ENCODE measurements around the gene CSF3R. TPM values are rescaled to one million over a fixed set of nuclear protein-coding genes. Genes with fewer than 3 reads are reported as not detected.

Gene CSF3R
- total and polyA plus RNA-seq, 8 donors = 5.7 to 334 (median 10.7) TPM

DNA sequence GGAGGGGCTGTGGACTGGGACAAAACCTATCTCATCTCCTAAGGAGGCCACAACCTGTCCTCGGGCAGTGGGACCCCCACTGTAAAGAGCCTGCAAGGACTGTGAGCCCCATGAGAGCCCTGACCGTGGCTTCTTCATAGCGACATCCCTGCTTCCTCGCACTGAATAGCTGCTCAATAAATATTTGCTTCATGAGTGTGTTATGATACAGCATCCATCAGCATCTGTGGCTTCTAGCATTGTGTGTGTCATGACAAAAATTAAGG lies 40.5 kb upstream of the CSF3R start:
- Histone ChIP-seq H3K27me3 (no peaks in the 10 kb centered on the region), H3K27ac (no peak overlapping the region), H3K4me3 (no peak overlapping the region), H3K4me1 (no peaks in the 10 kb centered on the region), H3K36me3 (no peaks in the 10 kb centered on the region), H3K9me3 (no peaks in the 10 kb centered on the region)
- DNase-seq (no peak), ATAC-seq (no peak)
- TF ChIP-seq, protein P1, sequence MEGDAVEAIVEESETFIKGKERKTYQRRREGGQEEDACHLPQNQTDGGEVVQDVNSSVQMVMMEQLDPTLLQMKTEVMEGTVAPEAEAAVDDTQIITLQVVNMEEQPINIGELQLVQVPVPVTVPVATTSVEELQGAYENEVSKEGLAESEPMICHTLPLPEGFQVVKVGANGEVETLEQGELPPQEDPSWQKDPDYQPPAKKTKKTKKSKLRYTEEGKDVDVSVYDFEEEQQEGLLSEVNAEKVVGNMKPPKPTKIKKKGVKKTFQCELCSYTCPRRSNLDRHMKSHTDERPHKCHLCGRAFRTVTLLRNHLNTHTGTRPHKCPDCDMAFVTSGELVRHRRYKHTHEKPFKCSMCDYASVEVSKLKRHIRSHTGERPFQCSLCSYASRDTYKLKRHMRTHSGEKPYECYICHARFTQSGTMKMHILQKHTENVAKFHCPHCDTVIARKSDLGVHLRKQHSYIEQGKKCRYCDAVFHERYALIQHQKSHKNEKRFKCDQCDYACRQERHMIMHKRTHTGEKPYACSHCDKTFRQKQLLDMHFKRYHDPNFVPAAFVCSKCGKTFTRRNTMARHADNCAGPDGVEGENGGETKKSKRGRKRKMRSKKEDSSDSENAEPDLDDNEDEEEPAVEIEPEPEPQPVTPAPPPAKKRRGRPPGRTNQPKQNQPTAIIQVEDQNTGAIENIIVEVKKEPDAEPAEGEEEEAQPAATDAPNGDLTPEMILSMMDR (IDR thresholded peaks at IDR 0.05) = no peak
- intact Hi-C loops (cut with DNase I) = no loop called here

DNA sequence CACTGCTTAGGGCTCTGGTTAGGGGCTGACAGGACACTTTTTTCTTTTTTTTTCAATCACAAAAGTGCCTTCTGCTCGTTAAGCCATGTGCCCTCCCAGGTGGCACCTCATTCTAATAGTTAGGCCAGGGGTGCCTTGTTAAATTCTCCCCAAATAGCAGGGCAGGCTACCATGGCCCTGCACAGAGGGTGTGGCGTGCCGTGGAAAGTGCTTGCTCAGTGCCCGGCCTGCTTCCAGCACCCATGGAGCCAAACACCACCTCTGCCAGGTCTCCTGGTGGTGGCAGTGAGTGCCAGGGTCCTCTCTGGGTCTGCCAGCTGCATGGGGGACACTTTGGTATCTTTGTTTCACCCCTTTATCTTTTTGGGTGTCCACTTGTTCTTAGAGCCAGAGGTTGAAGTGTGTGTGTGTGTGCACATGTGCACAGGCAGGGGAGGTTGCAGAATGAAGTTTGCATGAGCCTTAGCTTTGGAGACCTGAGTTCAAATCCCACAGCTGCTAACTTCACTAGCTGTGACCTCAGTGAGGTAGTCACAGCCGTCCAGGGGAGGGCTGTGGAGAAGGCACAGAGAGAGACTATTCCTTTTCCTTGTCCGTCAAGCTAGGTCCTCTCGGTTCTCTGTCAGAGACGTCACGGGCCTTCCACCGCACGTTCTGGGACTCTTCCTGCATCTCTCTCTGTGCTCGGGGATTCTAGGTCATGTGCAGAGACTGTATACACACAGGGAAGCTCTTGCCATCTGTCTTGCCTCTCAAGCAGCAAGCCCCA lies 39.9 kb upstream of the CSF3R start:
- Histone ChIP-seq H3K4me3 (no peak overlapping the region), H3K4me1 (no peaks in the 10 kb centered on the region), H3K27ac (no peak overlapping the region), H3K27me3 (no peaks in the 10 kb centered on the region), H3K9me3 (no peaks in the 10 kb centered on the region), H3K36me3 (no peaks in the 10 kb centered on the region)
- ATAC-seq (no peak), DNase-seq (no peak)
- intact Hi-C loops (cut with DNase I) = no loop called here
- TF ChIP-seq, protein P1 (IDR thresholded peaks at IDR 0.05) = no peak

DNA sequence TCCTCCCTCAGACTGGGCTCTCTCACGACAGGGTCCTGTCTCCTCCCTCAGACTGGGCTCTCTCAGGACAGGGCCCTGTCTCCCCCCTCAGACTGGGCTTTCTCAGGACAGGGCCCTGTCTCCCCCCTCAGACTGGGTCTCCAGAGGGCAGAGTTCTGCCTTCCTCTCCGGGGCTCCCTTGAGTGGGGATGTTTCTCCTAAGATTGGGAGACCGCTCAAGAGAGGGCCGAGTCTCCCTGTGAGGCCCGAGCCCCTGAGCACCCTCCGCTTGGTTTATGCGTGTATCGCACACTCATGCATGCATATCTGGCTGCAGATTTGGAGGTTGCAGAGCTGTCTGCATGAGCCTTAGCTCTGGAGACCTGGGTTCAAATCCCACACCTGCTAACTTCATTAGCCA lies 39.3 kb upstream of the CSF3R start:
- intact Hi-C loops (cut with DNase I) = no loop called here
- TF ChIP-seq, protein P1 (IDR thresholded peaks at IDR 0.05) = no peak
- ATAC-seq = no peak

DNA sequence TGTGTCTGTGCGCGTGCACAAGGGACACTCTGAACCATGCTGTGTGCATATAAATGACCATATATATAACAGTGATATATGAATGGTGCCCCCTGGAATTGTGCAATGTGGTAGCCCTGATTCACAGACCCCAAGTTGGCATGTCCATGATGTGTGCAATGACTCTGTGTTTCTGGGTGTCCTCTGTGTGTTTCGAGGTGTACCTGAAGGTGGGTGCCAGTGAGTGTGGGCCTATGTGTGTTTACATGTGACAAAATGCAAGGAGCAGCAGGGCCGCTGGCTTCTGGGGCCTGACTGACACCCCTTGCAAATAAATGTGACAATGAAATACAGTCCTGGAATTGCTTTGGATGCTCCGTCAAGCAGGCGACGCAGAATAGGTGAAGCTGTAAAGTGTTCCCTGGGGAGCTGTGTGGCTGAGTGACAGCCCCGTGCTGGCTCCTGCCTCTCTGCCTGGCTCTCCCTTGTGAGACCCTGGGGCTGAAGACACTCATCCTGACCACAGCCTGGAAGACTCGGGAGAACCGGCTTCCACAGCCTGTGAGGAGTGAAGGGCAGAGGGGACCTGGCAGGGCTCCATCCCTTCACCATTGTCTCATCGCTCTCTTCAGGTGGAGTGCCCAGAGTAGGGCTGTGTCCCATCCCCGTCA lies 38.2 kb upstream of the CSF3R start:
- TF ChIP-seq, protein P1 (IDR thresholded peaks at IDR 0.05) = no peak
- Histone ChIP-seq H3K27me3 (no peaks in the 10 kb centered on the region), H3K27ac (no peak overlapping the region), H3K9me3 (no peaks in the 10 kb centered on the region), H3K36me3 (no peaks in the 10 kb centered on the region), H3K4me1 (peaks cover 0 to 9% of the 10 kb centered on the region in 2 donors), H3K4me3 (no peak overlapping the region)
- intact Hi-C loops (cut with DNase I) = no loop called here
- DNase-seq (no peak), ATAC-seq (no peak)

More for the DNA sequence above, 39.3 kb upstream of the CSF3R start:
- Histone ChIP-seq H3K9me3 (no peaks in the 10 kb centered on the region), H3K4me1 (no peaks in the 10 kb centered on the region), H3K27ac (no peak overlapping the region), H3K36me3 (no peaks in the 10 kb centered on the region), H3K4me3 (no peak overlapping the region), H3K27me3 (no peaks in the 10 kb centered on the region)
- no peak for DNase-seq

DNA sequence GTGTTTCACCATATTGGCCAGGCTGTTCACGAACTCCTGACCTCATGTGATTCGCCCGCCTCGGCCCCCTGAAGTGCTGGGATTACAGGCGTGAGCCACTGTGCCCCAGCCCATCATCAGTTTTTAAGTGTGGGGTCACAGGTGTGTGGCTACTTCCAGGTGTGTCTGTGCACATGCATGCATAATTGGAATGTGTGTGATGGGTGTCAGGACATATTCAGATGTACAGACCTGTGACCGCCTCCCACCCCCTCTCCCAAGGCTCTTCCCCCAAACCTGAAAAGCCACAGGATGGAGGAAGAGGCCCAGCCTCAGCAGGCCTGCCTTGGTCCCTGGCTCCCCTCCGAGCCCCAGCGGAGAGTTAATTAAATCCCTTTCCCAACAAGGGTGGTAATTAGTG lies 37.3 kb upstream of the CSF3R start:
- Histone ChIP-seq H3K36me3 (no peaks in the 10 kb centered on the region), H3K4me1 (peaks cover 0 to 18% of the 10 kb centered on the region in 2 donors), H3K4me3 (no peak overlapping the region), H3K27me3 (no peaks in the 10 kb centered on the region), H3K27ac (no peak overlapping the region), H3K9me3 (no peaks in the 10 kb centered on the region)
- TF ChIP-seq, protein P1 (IDR thresholded peaks at IDR 0.05) = no peak
- DNase-seq (no peak), ATAC-seq (no peak)
- intact Hi-C loops (cut with DNase I) = no loop called here

Data from left lung (tissue), 10 donors.